Smooth muscle cell (in vitro differentiated cells): ENCODE measurements around the gene BBS7. TPM values are rescaled to one million over a fixed set of nuclear protein-coding genes. Genes with fewer than 3 reads are reported as not detected.

ENCODE experiments used
- DNase-seq: peaks from one replicate; lab custom pipeline; 2025; ENCODE audit not compliant: unreplicated experiment; lab: John Stamatoyannopoulos, UW
- H2AFZ ChIP-seq: fragments of 200-600 bp; sonication (generic); 2 replicates; pipeline ENCODE4 v1.6.0; 2016; ENCODE audit warnings: antibody characterized with exemption, low read depth, mild to moderate bottlenecking
- H3F3A ChIP-seq: fragments of 200-600 bp; sonication (generic); 2 replicates; pipeline ENCODE4 v1.6.0; 2017; ENCODE audit warnings: antibody characterized with exemption, low read depth
- H3K27ac ChIP-seq: fragments of 200-600 bp; sonication (generic); 2 replicates; pipeline ENCODE4 v1.5.1; 2016; ENCODE audit warnings: low read depth, mild to moderate bottlenecking
- H3K27me3 ChIP-seq: fragments of 200-600 bp; sonication (generic); 2 replicates; pipeline ENCODE4 v1.6.1; 2016; ENCODE audit warnings: low read depth, mild to moderate bottlenecking
- H3K36me3 ChIP-seq: fragments of 200-600 bp; sonication (generic); 2 replicates; pipeline ENCODE4 v1.5.1; 2016; ENCODE audit warnings: low read depth
- H3K4me1 ChIP-seq: fragments of 200-600 bp; sonication (generic); 2 replicates; pipeline ENCODE4 v1.5.1; 2016; ENCODE audit warnings: low read depth
- H3K4me2 ChIP-seq: fragments of 200-600 bp; sonication (generic); 2 replicates; pipeline ENCODE4 v1.6.0; 2016; ENCODE audit warnings: mild to moderate bottlenecking
- H3K4me3 ChIP-seq: fragments of 200-600 bp; sonication (generic); 2 replicates; pipeline ENCODE4 v1.5.1; 2016; ENCODE audit warnings: mild to moderate bottlenecking
- H3K79me2 ChIP-seq: fragments of 200-600 bp; sonication (generic); 2 replicates; pipeline ENCODE4 v1.6.0; 2016; ENCODE audit warnings: low read depth, mild to moderate bottlenecking
- H3K9ac ChIP-seq: fragments of 200-600 bp; sonication (generic); 2 replicates; pipeline ENCODE4 v1.6.0; 2016; ENCODE audit warnings: low read depth
- H3K9me3 ChIP-seq: fragments of 200-600 bp; sonication (generic); replicated peaks from 2 replicates; pipeline ENCODE4 v1.5.1; 2016; ENCODE audit warnings: low read depth
- H4K20me1 ChIP-seq: fragments of 200-600 bp; sonication (generic); 2 replicates; pipeline ENCODE4 v1.6.0; 2016; ENCODE audit warnings: low read depth
- CTCF ChIP-seq: fragments of 200-600 bp; sonication (generic); IDR thresholded peaks from 2 replicates; pipeline ENCODE4 v1.5.1; 2017; ENCODE audit warnings: borderline replicate concordance, mild to moderate bottlenecking, antibody characterized with exemption; ENCODE audit not compliant: insufficient read depth, poor library complexity, severe bottlenecking
- WGBS: methylation state at CpG from one replicate; pipeline ENCODE4 v1.1.7; 2016; ENCODE audit warnings: low lambda C conversion rate; 5-methylcytosine and 5-hydroxymethylcytosine counted together
- polyA plus RNA-seq: library from polyadenylated mRNA; unstranded; fragments of >200 nt; fragmentation: Nextera tagmentation; extraction: Ambion mirVana; gene quantifications from 2 replicates; pipeline ENCODE4 v1.2.1, GENCODE V29; 2016
- total RNA-seq: library from RNA; depleted of rRNA; stranded (reverse); fragments of >200 nt; gene quantifications from 2 replicates; pipeline ENCODE4 v1.2.3, GENCODE V29; 2014

Gene BBS7
- total and polyA plus RNA-seq, 2 experiments from 2014 or later, result 16.7 to 17.7 TPM

GRCh38 chr4:121824171-121824527 is 46.1 kb downstream of the BBS7 start:
- Histone ChIP-seq H3K9me3 (no peaks in the 10 kb centered on the region), H3K79me2 (peaks cover 24% of the 10 kb centered on the region), H4K20me1 (no peaks in the 10 kb centered on the region), H3K27ac (peak overlapping the region; percentile 46), H3K27me3 (no peaks in the 10 kb centered on the region), H3K4me1 (peaks cover 20% of the 10 kb centered on the region), H3K9ac (peak overlapping the region; percentile 74), H2AFZ (peak overlapping the region; percentile 78), H3K4me2 (peak overlapping the region; percentile 91), H3K36me3 (peaks cover 4% of the 10 kb centered on the region), H3K4me3 (peak overlapping the region; percentile 77), H3F3A (no peaks in the 10 kb centered on the region)
- no peak for TF ChIP-seq CTCF
- 19% methylated on average over 8 of the region's 8 CpGs for WGBS
- DNase-seq, result no peak

- no peaks in the 10 kb centered on the region for H3K9me3 ChIP-seq
- H3K4me3 ChIP-seq, result peak within 1 kb of the TSS; percentile 77
- H4K20me1 ChIP-seq, result no peaks in the 10 kb centered on the region
- peaks cover 4% of the 10 kb centered on the region for H3K36me3 ChIP-seq
- DNase-seq, result peak; percentile 80
- peak within 1 kb of the TSS; percentile 79 for H2AFZ ChIP-seq
- under 1% methylated on average over 63 of the region's 63 CpGs for WGBS
- no peak for TF ChIP-seq CTCF
- peak within 1 kb of the TSS; percentile 46 for H3K27ac ChIP-seq
- no peaks in the 10 kb centered on the region for H3F3A ChIP-seq
- H3K4me1 ChIP-seq, result peaks cover 20% of the 10 kb centered on the region
- H3K27me3 ChIP-seq, result no peaks in the 10 kb centered on the region
- peak within 1 kb of the TSS; percentile 74 for H3K9ac ChIP-seq
- H3K79me2 ChIP-seq, result peaks cover 24% of the 10 kb centered on the region
- H3K4me2 ChIP-seq, result peak within 1 kb of the TSS; percentile 91
These were observed 46.6 kb downstream of the BBS7 start, which contains the start of gene CCNA2 for GRCh38 chr4:121823505-121824170. Gene CCNA2, minus strand, starts transcription at chr4:121823883. Its CDS starts 255 bp downstream, at chr4:121823628.

- Histone ChIP-seq H3K79me2 (peaks cover 28% of the 10 kb centered on the region), H3K36me3 (no peaks in the 10 kb centered on the region), H3K27me3 (no peaks in the 10 kb centered on the region), H3K9ac (peak overlapping the region; percentile 10), H3K4me3 (peak overlapping the region; percentile 77), H3K27ac (no peak overlapping the region), H2AFZ (peak overlapping the region; percentile 79), H3K9me3 (no peaks in the 10 kb centered on the region), H4K20me1 (no peaks in the 10 kb centered on the region), H3F3A (no peaks in the 10 kb centered on the region), H3K4me2 (peak overlapping the region; percentile 91), H3K4me1 (peaks cover 20% of the 10 kb centered on the region)
- 1% methylated on average over 30 of the region's 30 CpGs for WGBS
- TF ChIP-seq CTCF, result no peak
- no peak for DNase-seq
These were observed 47.3 kb downstream of the BBS7 start for GRCh38 chr4:121822796-121823504.
